NCI-H2196 treated with DMSO at 0.1 percent for 48 hours (cell line): ENCODE measurements around the gene OSGIN1.

Experiments used
- DNase-seq: peaks from one replicate; lab custom pipeline; 2025; ENCODE audit not compliant: unreplicated experiment; lab: John Stamatoyannopoulos, UW

OSGIN1 gene

GRCh38 chr16:83996481-83997252 is 43.6 kb downstream of the OSGIN1 start:
- no peak for DNase-seq

GRCh38 chr16:83998091-83998490 is 45.1 kb downstream of the OSGIN1 start:
- DNase-seq = no peak

- DNase-seq = no peak
Observed at GRCh38 chr16:84000989-84001642, 48.1 kb downstream of the OSGIN1 start.

- DNase-seq = no peak
Observed at GRCh38 chr16:84001726-84002125, 48.7 kb downstream of the OSGIN1 start.

GRCh38 chr16:84003038-84003437 is 50.0 kb downstream of the OSGIN1 start:
- DNase-seq = no peak

- no peak for DNase-seq
Observed at GRCh38 chr16:84004442-84004841, 51.4 kb downstream of the OSGIN1 start.

GRCh38 chr16:84005391-84005790 is 52.4 kb downstream of the OSGIN1 start:
- DNase-seq = no peak

- DNase-seq = no peak
Observed at GRCh38 chr16:84007520-84007919, 54.5 kb downstream of the OSGIN1 start.

- no peak for DNase-seq
Observed at GRCh38 chr16:84007965-84008364, 54.9 kb downstream of the OSGIN1 start.

- DNase-seq = no peak
Observed at GRCh38 chr16:84009282-84009681, 56.2 kb downstream of the OSGIN1 start.

GRCh38 chr16:84013787-84014569 is 60.9 kb downstream of the OSGIN1 start:
- peak; percentile 79 for DNase-seq

GRCh38 chr16:84014570-84015327 is 61.7 kb downstream of the OSGIN1 start:
- no peak for DNase-seq

GRCh38 chr16:84015399-84015798 is 62.4 kb downstream of the OSGIN1 start:
- DNase-seq = no peak
